Endothelial cell (in vitro differentiated cells): ENCODE data around the gene PDE4DIP. TPM values are rescaled to one million over a fixed set of nuclear protein-coding genes. Genes with fewer than 3 reads are reported as not detected.
A peak's percentile ranks its signal among the peaks of the same experiment; 100 is the strongest.
"Not testable (repeated sequence)": the region's sequence is repeated elsewhere in the genome, so short reads cannot be mapped to it uniquely, and the experiment has no call there.

ENCODE experiments used
- DNase-seq: peaks from one replicate; pipeline ENCODE4 v3.0.0; 2021; ENCODE audit warnings: low spot score
- H3K27ac Mint-ChIP-seq: one replicate; pipeline ENCODE4 v1.8.0; 2021; ENCODE audit warnings: mixed read lengths, inconsistent platforms; ENCODE audit not compliant: unreplicated experiment
- H3K27me3 Mint-ChIP-seq: one replicate; pipeline ENCODE4 v1.8.0; 2021; ENCODE audit warnings: mild to moderate bottlenecking, moderate library complexity, mixed read lengths, inconsistent platforms; ENCODE audit not compliant: unreplicated experiment
- H3K36me3 Mint-ChIP-seq: one replicate; pipeline ENCODE4 v1.8.0; 2021; ENCODE audit warnings: mild to moderate bottlenecking, low read depth, mixed read lengths, inconsistent platforms; ENCODE audit not compliant: unreplicated experiment
- H3K4me1 Mint-ChIP-seq: one replicate; pipeline ENCODE4 v1.8.0; 2021; ENCODE audit warnings: mild to moderate bottlenecking, mixed read lengths, inconsistent platforms; ENCODE audit not compliant: unreplicated experiment
- H3K4me3 Mint-ChIP-seq: one replicate; pipeline ENCODE4 v1.8.0; 2021; ENCODE audit warnings: mild to moderate bottlenecking, mixed read lengths, inconsistent platforms; ENCODE audit not compliant: unreplicated experiment
- H3K9me3 Mint-ChIP-seq: one replicate; pipeline ENCODE4 v1.8.0; 2021; ENCODE audit warnings: mixed read lengths, inconsistent platforms; ENCODE audit not compliant: unreplicated experiment
- total RNA-seq: library from RNA; stranded (reverse); fragmentation: NEBNext Ultra II Directional; extraction: Animal tissue kit (Norgen Biotek cat#: 25700); gene quantifications from one replicate; pipeline ENCODE4 v1.2.1, GENCODE V29; 2021; ENCODE audit not compliant: unreplicated experiment

PDE4DIP gene
- total RNA-seq, 1 donor from 2014 or later: 9.4 TPM

DNA sequence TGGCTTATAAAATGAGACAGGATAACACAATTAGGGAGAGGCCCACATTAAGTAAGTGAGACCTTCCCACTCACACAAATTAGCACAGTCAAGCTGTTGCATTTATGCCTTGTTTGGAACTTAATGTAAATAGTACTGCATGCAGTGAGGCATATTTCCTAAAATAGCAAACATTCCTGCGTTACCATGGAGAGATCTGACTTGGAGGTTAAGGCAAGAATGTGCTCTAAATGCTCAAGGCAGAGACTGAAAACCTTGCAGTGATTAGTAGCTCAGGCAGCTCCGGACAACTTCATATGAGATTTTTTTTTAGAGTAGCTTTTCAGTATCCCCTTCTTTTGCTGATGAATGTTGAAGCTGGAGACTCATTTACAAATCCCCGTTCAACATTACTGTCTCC, 98.7 kb downstream of the PDE4DIP start:
- not testable (repeated sequence) for H3K4me1 Mint-ChIP-seq, DNase-seq, H3K4me3 Mint-ChIP-seq, H3K9me3 Mint-ChIP-seq, H3K36me3 Mint-ChIP-seq, H3K27ac Mint-ChIP-seq, H3K27me3 Mint-ChIP-seq

DNA sequence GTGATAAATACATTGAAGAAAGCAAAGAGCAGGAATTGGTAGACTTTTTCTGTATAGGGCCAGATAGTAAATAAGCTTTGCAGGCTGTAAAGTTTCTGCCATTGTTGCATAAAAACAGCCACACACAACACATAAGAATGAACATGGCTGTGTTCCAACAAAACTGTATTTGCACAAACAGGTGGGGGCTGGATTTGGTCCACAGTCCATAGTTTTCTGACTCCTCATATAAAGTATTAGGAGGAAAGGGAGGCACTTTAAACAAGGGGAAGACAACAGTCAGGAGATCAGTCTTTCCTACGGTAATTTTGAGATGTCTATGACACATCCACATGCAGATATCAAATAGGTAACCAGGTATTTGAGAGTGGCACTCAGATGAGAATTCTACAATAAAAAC, 100.9 kb downstream of the PDE4DIP start:
- not testable (repeated sequence) for DNase-seq, H3K4me1 Mint-ChIP-seq, H3K9me3 Mint-ChIP-seq, H3K27me3 Mint-ChIP-seq, H3K36me3 Mint-ChIP-seq, H3K27ac Mint-ChIP-seq, H3K4me3 Mint-ChIP-seq

DNA sequence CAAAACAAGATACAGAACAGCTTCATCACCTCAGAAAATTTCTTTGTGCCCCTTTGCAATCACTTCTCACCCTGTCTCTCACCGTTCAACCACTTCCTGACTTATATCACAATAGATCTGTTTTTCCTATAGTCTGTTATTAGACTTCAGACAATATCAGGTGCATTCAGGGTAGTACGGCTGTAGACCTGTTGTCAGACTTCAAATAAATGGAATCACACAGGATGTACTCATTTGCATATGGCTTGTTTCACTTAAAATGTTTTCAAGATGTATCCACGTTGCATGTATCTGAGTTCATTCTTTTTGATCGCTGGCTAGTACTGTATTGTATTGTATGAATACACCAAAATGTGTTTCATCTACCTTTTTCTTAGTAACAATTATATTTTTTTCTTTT, 104.5 kb downstream of the PDE4DIP start:
- DNase-seq, H3K9me3 Mint-ChIP-seq, H3K36me3 Mint-ChIP-seq, H3K27me3 Mint-ChIP-seq, H3K4me1 Mint-ChIP-seq, H3K27ac Mint-ChIP-seq, H3K4me3 Mint-ChIP-seq: not testable (repeated sequence)

- not testable (repeated sequence) for H3K27ac Mint-ChIP-seq, H3K9me3 Mint-ChIP-seq
Observed at GRCh38 chr1:148951336-148952227, 107.4 kb downstream of the PDE4DIP start.

DNA sequence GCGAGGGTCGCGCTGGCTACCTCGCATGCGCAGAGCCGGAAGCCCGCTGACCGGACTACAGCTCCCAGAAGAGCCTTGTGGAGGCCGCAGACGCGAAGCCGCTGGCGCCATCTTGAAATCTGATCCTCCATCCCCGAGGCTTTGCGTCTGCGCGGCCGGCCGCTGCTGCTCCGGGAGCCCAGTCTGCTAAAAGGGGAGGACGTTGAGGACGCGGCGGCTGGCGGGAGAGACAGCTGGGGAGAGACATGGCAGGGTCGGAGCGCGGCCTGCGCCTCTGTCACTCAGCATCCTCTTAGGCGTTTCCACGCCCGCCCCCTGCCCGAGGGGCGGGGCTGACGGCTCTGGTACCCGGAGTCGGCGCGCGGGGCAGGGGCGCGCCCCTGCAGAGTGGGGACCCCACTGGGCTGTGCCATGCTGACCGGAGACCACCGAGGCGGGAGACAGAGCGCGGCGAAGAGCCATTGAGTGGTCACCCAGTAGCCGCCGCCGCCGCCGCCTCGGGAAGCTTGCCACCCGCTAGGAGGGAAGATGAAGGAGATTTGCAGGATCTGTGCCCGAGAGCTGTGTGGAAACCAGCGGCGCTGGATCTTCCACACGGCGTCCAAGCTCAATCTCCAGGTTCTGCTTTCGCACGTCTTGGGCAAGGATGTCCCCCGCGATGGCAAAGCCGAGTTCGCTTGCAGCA, 108.2 kb downstream of the PDE4DIP start:
- not testable (repeated sequence) for H3K4me1 Mint-ChIP-seq, H3K9me3 Mint-ChIP-seq, H3K27ac Mint-ChIP-seq, H3K27me3 Mint-ChIP-seq, H3K36me3 Mint-ChIP-seq
- H3K4me3 Mint-ChIP-seq: peak overlapping the region; percentile 87
- DNase-seq: peak; percentile 69

More at GRCh38 chr1:148951336-148952227, 107.4 kb downstream of the PDE4DIP start:
- H3K4me3 Mint-ChIP-seq: peak overlapping the region; percentile 87
- DNase-seq: peak; percentile 54
- H3K36me3 Mint-ChIP-seq, H3K27me3 Mint-ChIP-seq, H3K4me1 Mint-ChIP-seq: not testable (repeated sequence)

DNA sequence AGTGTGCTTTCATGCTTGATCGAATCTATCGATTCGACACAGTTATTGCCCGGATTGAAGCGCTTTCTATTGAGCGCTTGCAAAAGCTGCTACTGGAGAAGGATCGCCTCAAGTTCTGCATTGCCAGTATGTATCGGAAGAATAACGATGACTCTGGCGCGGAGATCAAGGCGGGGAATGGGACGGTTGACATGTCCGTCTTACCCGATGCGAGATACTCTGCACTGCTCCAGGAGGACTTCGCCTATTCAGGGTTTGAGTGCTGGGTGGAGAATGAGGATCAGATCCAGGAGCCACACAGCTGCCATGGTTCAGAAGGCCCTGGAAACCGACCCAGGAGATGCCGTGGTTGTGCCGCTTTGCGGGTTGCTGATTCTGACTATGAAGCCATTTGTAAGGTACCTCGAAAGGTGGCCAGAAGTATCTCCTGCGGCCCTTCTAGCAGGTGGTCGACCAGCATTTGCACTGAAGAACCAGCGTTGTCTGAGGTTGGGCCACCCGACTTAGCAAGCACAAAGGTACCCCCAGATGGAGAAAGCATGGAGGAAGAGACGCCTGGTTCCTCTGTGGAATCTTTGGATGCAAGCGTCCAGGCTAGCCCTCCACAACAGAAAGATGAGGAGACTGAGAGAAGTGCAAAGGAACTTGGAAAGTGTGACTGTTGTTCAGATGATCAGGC, 108.8 kb downstream of the PDE4DIP start:
- H3K27me3 Mint-ChIP-seq, H3K9me3 Mint-ChIP-seq, H3K27ac Mint-ChIP-seq, H3K36me3 Mint-ChIP-seq, H3K4me1 Mint-ChIP-seq: not testable (repeated sequence)
- peak; percentile 6 for DNase-seq
- peak overlapping the region; percentile 86 for H3K4me3 Mint-ChIP-seq

- not testable (repeated sequence) for H3K4me1 Mint-ChIP-seq, H3K27ac Mint-ChIP-seq, H3K27me3 Mint-ChIP-seq, H3K36me3 Mint-ChIP-seq, DNase-seq, H3K9me3 Mint-ChIP-seq
- peak overlapping the region; percentile 47 for H3K4me3 Mint-ChIP-seq
Observed at GRCh38 chr1:148953730-148954129, 109.5 kb downstream of the PDE4DIP start.

DNA sequence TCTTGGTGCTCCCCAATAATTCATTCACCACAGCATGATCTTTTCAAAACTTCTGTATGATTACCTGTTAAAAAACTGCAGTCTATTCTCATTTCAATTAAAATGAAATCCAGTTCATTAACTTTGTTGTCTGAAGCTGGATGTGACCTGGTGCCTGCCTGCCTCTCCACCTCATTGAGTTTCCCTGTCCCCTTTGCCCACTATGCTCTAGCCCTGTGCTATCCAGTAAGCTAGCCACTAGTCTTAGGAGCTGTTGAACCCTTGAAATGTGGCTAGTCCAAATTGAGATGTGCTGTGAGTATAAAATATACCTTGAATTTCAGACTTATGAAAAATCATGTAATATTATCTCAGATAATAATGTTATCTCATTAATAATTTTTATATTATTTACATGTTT, 114.1 kb downstream of the PDE4DIP start:
- DNase-seq, H3K27me3 Mint-ChIP-seq, H3K36me3 Mint-ChIP-seq, H3K9me3 Mint-ChIP-seq, H3K27ac Mint-ChIP-seq, H3K4me3 Mint-ChIP-seq, H3K4me1 Mint-ChIP-seq: not testable (repeated sequence)

DNA sequence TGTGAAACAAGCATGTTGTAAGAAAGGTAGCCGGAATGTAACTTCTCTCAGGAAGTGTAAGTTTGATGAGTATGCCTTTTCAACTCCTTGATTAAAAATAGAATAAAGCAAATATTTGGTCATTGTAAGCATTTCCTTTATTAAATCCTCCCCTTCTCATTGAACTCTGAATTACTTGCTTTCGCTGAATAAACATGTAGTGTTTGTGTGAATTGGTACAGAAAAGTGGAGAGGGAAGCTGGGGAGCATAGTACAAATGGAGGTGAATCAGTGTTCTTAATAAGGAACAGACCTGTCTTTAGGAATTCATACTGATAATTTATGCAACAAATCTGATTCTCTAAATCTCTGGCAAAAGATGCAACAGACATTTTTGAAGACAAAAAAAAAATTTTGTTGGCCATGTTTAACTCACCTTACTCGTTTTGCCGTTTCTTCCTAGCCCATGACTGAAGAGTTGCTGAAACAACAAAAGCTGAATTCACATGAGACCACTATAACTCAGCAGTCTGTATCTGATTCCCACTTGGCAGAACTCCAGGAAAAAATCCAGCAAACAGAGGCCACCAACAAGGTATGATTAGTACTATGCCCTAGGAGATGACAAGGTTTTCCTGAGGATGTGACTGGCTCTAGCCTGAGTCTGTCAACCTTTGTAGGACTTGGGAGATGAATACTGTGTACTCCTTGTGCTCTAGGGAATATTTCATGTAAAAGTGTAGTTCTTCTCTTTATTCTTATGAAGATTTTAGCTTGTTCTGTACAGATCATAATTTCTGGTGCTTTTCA, 116.2 kb downstream of the PDE4DIP start:
- not testable (repeated sequence) for H3K4me1 Mint-ChIP-seq, H3K27ac Mint-ChIP-seq, H3K36me3 Mint-ChIP-seq, H3K27me3 Mint-ChIP-seq, H3K4me3 Mint-ChIP-seq, DNase-seq, H3K9me3 Mint-ChIP-seq

- H3K36me3 Mint-ChIP-seq, H3K27ac Mint-ChIP-seq, H3K4me3 Mint-ChIP-seq, H3K27me3 Mint-ChIP-seq, H3K9me3 Mint-ChIP-seq, DNase-seq, H3K4me1 Mint-ChIP-seq: not testable (repeated sequence)
Observed at GRCh38 chr1:148962127-148962857, 118.1 kb downstream of the PDE4DIP start.

DNA sequence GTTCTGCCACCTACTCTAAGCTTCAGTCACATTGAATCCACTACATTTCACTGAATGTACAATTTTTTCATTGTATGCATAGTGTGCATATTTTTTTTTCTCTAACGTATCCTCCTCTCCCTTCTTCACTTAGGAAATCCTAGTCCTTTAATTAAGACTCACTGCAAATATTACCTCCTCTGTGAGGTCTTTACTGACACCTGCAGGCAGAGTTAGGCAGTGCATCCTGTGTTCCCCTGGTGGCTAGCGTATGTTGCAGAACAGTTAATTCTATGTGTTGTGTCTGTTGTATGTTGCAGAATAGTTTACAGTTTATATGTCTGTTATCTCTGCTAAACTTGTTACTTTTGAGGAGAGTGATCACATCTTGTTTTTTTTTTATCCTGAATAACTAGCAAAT, 121.9 kb downstream of the PDE4DIP start:
- not testable (repeated sequence) for H3K4me3 Mint-ChIP-seq, H3K36me3 Mint-ChIP-seq, H3K27ac Mint-ChIP-seq, DNase-seq, H3K9me3 Mint-ChIP-seq, H3K27me3 Mint-ChIP-seq, H3K4me1 Mint-ChIP-seq
